Panc1 (cell line): Measurements from ENCODE around the gene SLC16A3.

ENCODE experiments used
- CTCF ChIP-seq: fragments of 450-650 bp; IDR thresholded peaks from 2 replicates; pipeline ENCODE4 v1.5.1; 2017; ENCODE audit warnings: mild to moderate bottlenecking
- POLR2AphosphoS5 ChIP-seq: IDR thresholded peaks from 2 replicates; pipeline ENCODE4 v1.6.1; 2012; ENCODE audit warnings: mild to moderate bottlenecking, low read depth, low read length, moderate library complexity

DNA sequence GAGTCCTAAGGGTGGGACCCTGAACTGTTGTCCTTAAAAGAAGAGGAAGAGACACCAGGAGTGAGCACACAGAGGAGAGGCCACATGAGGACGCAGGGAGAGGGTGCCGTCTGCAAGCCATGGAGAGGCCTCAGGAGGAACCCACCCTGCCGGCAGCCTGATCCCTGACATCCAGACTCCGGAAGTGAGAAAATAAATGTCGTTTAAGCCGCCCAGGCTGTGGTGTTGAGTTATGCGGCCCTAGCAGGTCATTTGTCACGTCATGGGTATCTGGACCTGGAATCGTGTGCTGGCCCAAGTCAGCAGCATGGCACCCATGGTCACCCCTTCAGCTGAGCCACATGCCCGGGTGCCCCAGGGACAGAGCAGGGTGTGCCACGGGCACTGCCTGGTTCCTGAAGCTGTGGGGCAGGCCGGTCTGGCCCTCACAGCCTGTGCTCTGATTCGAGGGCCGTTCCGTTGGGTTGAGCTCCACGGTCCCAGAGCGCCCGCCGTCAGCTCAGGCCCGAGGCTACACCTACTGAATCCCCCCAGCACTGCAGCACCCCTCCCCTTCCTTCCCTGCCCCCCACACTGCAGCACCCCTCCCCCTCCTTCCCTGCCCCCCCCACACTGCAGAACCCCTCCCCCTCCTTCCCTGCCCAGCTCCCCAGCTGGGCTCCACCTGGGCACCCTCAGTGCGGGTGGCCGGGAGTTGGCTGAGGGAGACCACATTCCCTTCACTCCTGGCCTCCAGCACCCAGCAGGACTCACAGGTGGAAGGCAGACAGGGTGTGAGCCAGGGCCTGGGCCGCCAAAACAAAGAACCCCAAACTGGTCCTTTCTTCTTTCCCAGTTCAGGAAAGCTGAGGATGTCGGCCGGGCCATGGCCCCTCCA lies 13.5 kb upstream of the SLC16A3 start:
- TF ChIP-seq CTCF (no peak), POLR2AphosphoS5 (no peak)
